PC-3 (cell line): ENCODE results near the gene PACRG.

ENCODE experiments used
- CTCF ChIP-seq: fragments of 300-600 bp; sonication (generic); conservative IDR thresholded peaks from 2 replicates; pipeline ENCODE4 v1.5.1; 2017; ENCODE audit warnings: antibody characterized with exemption, low read depth, mild to moderate bottlenecking, low read length
- EZH2 ChIP-seq: fragments of 300-600 bp; sonication (generic); IDR thresholded peaks from one replicate; pipeline ENCODE4 v1.6.1; 2017; ENCODE audit warnings: antibody characterized with exemption, mild to moderate bottlenecking, low read length; ENCODE audit not compliant: unreplicated experiment
- EZH2phosphoT487 ChIP-seq: fragments of 300-600 bp; sonication (generic); IDR thresholded peaks from 2 replicates; pipeline ENCODE4 v1.6.1; 2018; ENCODE audit warnings: mild to moderate bottlenecking, antibody characterized with exemption, low read length, borderline replicate concordance

- TF ChIP-seq CTCF (no peak), EZH2phosphoT487 (no peak), EZH2 (no peak)
Observed at GRCh38 chr6:163057260-163057659, 329.5 kb downstream of the PACRG start.
